ENCODE data around the gene GHR.
A peak's percentile ranks its signal among the peaks of the same experiment; 100 is the strongest.

Gene GHR

GRCh38 chr5:42745426-42745825 lies 322.2 kb downstream of the GHR start:
- peak in 1 of 2 donors; percentile 7 for DNase-seq

DNA sequence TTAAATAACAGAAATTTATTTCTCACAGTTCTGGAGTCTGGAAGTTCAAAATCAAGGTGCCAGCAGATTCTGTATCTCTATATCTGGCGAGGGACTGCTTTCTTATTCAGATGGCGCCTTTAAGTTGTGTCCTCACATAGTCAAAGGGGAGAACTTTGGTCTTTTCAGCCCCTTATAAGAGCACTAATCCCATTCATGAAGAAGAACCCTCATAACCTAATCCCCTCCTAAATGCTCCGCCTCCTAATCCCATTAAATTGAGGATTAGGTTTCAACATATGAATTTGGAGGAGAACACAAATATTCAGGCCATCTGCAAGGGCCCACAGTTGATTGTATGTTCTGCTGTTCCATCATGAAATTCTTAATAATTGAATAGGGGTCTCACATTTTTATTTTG lies 322.6 kb downstream of the GHR start:
- no peak for DNase-seq

DNA sequence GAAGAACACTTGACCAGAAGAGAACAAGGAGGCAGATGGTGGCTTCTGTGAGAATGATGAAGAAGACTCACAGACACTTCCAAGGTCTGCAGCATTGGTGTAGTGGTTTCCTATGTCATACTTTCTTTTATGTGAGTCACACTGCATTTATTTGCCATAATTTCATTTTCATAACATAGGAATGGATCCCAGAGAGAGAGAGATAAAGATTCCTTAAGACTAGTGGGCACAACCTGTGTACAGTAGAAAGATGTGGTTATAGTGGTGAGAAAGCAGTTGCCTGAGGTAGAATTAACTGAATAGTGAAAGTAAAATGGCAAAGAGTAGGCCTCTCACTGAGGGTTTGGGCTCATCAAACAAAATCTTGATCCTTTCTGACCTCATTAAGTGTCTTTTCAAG lies 325.8 kb downstream of the GHR start:
- DNase-seq = no peak

GRCh38 chr5:42750507-42750906 lies 327.3 kb downstream of the GHR start:
- DNase-seq = no peak

- DNase-seq = no peak
Measured at GRCh38 chr5:42751044-42751443, 327.8 kb downstream of the GHR start.

GRCh38 chr5:42753099-42753498 lies 329.9 kb downstream of the GHR start:
- DNase-seq = no peak

- no peak for DNase-seq
Measured at GRCh38 chr5:42756606-42757601, 333.7 kb downstream of the GHR start, which contains the start of gene CCDC152. Gene CCDC152 (plus strand): TSS chr5:42756818. CDS start chr5:42759122, 2,304 bp downstream.

DNA sequence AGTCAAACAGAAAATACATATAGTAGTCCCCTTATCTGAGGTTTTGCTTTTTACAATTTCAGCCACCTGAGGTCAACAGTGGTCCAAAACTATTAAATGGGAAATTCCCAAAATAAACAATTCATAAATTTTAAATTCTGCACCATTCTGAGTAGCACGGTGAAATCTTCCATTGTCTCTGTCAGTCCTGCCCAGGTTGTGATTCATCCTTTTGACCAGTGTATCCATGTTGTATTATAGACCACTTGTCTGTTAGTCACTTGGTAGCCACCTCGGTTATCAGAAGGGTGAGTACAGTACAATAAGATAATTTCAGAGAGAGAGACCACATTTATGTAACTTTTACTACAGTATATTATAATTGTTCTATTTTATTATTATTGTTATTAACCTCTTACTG lies 336.2 kb downstream of the GHR start:
- no peak for DNase-seq

GRCh38 chr5:42760426-42760825 lies 337.2 kb downstream of the GHR start:
- DNase-seq = no peak

- DNase-seq = no peak
Measured at GRCh38 chr5:42761791-42762190, 338.6 kb downstream of the GHR start.

DNA sequence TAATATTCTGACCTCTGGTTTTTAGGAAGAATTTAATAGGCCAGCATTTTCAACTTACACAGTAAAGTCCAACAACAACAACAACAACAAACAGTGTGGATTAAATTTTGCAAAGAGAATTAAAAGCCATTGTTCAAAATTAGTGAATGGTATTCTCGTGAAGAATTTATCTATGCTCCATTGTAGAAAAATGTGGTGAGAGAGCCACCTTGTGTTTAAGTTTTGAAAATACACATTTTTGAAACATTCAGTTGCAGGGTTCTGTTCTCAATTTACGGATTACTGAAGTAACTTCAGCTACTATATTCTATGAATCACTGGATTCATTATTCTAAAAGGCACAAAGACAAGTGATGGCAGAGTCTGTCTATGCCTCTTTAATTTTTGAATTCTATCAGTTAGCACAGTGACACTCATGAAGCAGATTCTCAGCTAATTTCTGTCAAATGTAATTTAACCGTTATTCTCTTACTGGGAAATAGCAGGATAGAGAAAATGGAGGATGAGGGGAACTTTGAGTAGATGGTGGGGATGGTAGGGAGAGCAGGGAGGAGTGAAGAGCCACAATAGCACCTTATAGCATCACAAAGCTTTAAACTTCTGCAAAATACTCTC lies 344.4 kb downstream of the GHR start:
- DNase-seq = peak in 1 of 2 donors; percentile 55

GRCh38 chr5:42768106-42768504 lies 344.9 kb downstream of the GHR start:
- no peak for DNase-seq

GRCh38 chr5:42770003-42770402 lies 346.8 kb downstream of the GHR start:
- DNase-seq = no peak
